NOMO-1 (cell line): ENCODE results near the gene MAGI2.
"Not testable (repeated sequence)": the region's sequence is repeated elsewhere in the genome, so short reads cannot be mapped to it uniquely, and the experiment has no call there.

Source experiments
- DNase-seq, 2 experiments: peaks; one replicate each; lab custom pipeline; 2025; ENCODE audit not compliant: unreplicated experiment in 2 of 2; lab: John Stamatoyannopoulos, UW

MAGI2 gene

DNA sequence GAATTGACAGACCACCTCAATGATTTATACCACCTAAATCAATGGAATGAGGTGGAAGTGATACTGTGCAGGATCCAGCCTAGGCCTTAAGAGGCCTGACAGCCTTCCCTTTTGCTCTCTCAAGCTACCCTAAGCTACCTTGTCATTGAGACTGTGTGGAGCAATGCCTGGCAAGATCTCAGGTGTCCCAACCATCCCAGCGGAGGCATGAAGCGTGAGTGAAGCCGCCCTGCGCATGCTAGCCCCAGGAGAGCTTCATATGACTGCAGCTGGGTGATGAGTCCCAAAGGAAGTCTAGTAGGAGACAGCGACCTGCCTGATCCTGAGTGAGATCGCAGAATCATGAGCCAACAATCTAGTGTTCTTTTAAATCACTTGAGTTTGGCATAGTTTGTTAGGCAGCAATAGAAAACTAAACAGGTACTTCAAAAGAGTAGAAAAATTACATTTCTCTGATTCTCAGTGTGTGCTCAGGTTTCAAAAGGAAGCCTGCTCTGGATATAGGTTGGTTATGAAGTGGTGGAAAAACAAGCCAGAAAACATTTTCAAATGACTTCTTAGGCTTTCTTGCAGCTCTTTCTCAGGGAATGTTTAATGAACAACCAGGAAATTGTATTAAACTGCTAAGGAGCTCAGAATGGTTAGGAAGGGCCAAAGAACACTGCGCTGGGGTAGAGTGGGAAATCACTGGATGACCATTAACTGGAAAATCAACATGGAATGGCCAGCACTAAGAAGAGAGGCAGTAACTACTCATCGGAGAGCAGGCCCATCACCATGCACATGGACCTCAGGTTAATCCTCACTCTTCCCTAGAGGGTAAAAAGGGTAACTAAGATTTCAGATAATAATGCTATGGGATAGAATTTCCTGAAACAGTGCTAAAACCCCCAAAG, 1119.7 kb downstream of the MAGI2 start:
- DNase-seq: no peak

DNA sequence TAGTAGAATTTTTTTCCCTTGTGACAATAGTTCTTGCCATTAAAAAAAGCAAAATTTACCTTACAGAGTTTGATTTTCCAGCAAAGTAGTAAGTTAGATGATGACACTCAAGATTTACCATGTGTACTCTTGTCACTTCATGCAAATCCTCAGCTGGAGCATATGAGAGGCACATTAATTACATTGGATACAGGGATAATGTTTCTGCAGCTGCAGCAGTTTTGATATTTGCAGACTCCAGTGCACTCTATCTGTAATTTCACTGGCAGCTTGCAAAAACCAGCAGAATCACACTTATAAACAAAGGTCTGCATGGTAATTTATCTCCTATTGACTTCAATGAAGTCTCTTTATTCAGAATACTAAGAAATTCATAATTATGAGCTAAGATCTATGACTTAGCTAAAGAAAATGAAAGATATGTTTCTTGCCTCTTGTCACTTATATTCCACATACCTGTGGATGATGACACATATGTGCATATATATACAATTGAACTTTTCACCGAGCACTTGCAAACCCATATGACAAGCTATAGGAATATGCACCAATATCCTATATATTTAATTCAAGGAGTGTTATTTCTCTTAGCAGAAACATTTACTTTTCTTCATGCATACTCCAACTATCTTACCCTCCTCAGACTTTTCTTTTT, 1124.3 kb downstream of the MAGI2 start:
- no peak for DNase-seq

- no peak for DNase-seq
Observed at GRCh38 chr7:78327718-78328117, 1125.7 kb downstream of the MAGI2 start.

DNA sequence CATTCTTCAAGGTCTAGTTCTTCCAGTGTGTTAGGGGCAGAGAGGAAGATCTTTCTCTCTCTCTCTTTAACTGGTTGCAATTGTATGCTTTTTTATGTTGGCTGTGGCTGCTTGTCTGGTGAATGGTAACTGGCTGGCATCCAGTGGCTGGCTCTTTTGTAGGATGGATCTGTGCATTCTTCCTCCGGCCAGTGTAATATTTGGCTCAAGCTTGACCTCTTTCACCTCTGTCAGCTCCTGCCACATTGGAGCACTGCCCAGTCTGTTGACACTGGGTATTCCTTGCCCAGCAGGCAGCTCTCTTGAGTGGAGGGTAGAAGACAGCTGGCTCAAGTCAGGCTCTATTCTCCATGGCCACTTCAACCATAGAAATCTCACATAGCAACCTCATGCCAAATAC, 1126.6 kb downstream of the MAGI2 start:
- no peak for DNase-seq

DNA sequence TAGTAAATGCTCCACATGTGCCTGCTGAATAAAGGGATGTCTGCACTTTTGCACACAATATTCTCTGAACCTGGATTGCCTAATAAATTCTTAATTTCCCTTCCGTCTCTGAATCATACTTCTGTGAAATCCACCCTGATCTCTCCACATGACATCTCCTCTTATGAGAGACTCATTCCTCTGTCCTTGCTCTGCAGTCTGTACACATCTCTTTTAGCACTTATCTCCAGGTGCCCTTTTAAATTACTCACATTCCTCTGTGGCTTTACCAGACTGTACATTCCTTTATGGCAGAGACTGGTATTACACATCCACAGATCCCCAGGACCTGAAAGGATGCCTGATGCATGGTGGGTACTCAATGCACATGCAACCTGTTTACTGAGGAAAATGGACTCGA, 1127.3 kb downstream of the MAGI2 start:
- no peak for DNase-seq

- DNase-seq: no peak
Observed at GRCh38 chr7:78323118-78323517, 1130.3 kb downstream of the MAGI2 start.

DNA sequence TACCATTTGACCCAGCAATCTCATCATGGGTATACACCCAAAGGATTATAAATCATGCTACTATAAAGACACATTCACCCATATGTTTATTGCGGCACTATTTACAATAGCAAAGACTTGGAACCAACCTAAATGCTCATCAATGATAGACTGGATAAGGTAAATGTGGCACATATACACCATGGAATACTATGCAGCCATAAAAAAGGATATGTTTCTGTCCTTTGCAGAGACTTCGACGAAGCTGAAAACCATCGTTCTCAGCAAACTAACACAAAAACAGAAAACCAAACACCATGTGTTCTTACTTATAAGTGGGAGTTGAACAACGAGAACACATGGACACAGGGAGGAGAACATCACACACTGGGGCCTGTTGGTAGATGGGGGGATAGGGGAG, 1131.2 kb downstream of the MAGI2 start:
- not testable (repeated sequence) for DNase-seq

DNA sequence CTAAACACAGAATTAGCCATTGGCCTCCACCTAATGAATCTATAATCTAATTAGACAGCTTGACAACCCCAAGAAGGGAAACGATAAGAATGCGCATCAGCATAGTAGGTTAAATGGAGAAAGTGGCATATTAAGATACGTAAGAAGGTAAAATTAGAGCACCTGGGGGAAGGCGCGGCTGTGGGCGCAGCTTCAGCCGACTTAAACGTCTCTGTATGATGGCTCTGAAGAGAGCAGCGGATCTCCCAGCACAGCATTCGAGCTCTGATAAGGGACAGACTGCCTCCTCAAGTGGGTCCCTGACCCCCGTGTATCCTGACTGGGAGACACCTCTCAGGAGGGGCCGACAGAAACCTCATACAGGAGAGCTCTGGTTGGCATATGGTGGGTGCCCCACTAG, 1136.1 kb downstream of the MAGI2 start:
- DNase-seq: no peak

DNA sequence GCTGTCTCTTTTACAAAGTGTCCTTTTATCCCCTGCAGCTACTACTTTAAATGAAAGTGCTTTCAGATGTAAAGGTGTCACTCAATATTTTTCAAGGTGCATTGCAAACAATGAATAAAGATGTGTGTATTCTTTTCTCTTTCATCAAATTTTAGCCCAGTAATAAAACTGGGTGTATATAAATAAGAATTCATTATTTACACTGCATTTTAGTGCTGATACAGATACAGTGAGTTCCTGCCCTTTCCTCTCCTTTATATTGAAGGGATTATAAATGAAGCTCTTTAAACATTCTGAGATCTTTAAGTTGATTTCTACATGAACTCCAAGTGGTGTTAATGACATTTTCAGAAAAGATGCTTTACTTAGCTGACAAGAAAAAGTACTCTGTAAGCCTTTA, 1137.4 kb downstream of the MAGI2 start:
- no peak for DNase-seq

- no peak for DNase-seq
Observed at GRCh38 chr7:78315119-78315518, 1138.3 kb downstream of the MAGI2 start.

GRCh38 chr7:78311181-78311580, 1142.3 kb downstream of the MAGI2 start:
- DNase-seq: no peak

- no peak for DNase-seq
Observed at GRCh38 chr7:78307892-78308291, 1145.6 kb downstream of the MAGI2 start.

GRCh38 chr7:78306634-78307033, 1146.8 kb downstream of the MAGI2 start:
- no peak for DNase-seq

DNA sequence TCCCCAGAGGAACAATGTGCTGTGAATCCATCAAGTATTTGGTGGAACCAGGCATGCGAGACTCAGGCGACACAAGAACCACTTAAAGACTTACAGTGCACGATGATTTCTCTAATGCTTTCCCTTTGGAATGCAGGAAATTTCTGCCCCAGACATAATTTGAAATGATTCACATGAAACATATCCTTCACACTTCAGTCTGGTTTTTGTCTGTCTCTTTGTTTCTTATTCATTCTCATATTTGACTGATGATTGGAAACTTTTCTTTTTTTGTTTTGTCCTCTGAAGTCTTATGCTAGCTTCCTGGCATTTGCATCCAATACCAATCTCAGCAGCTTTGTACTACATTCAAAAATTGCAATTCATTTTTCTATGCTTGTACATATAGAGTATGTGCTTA, 1152.1 kb downstream of the MAGI2 start:
- DNase-seq: no peak

DNA sequence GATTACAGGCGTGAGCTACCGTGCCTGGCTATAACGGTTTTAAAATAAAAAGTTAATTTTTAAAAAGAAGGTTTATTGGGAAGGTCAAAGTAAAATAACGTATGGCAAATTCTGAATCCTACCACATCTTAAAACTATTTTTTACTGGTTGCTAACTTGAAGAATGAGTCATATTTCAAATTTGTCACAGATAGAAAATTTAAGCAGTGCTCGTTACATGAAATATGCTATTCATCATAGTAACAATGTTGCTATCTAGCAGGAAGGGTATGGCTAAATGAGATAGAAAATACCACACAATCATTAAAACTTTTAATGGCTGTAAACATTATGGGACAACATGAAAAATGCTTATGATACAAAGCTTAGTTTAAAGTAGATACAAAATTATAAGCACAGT, 1154.4 kb downstream of the MAGI2 start:
- no peak for DNase-seq

GRCh38 chr7:78296644-78297371, 1156.7 kb downstream of the MAGI2 start:
- peak in 1 of 2 experiments; percentile 6 for DNase-seq

- DNase-seq: no peak
Observed at GRCh38 chr7:78296046-78296597, 1157.3 kb downstream of the MAGI2 start.

GRCh38 chr7:78289471-78289870, 1164.0 kb downstream of the MAGI2 start:
- not testable (repeated sequence) for DNase-seq

DNA sequence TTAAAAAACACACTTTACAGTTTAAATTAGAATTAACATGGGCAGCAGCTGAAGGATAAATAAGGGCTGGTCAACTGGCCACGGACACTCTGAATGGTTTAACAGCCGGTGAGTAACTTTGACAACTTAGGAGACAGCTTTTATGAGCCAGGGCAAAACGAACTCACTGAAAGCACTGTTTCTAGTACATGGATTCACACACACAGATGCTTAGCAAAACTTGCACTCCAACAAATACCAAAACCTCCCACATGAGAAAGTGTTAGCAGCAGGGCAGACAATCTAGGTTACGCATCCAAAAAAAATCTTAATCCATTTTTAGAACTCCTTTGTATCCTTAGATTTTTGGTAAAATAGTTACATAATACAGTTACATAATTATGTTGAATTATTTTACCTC, 1168.5 kb downstream of the MAGI2 start:
- DNase-seq: no peak

- DNase-seq: no peak
Observed at GRCh38 chr7:78280276-78280675, 1173.2 kb downstream of the MAGI2 start.

DNA sequence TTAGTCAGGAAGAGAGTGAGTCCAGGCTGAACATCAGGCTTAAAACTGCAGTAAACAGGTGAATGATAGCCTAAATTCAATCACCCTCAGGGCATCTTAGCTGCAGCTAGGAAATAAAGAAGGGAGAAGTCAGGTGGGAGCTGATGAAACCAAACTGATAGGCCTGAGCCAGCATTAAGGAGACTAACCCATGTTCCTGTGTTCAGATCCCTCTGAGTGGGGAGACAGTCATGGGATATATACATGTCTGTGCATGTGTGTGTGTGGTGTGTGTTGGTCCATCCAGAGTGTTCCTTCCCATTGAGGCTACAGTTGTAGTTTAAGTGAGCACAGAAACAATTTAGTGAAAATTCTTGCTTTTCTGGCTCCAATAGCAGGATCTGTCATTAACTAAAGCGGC, 1174.0 kb downstream of the MAGI2 start:
- no peak for DNase-seq
